ENCODE measurements around the gene PRDM16.

Gene PRDM16

DNA sequence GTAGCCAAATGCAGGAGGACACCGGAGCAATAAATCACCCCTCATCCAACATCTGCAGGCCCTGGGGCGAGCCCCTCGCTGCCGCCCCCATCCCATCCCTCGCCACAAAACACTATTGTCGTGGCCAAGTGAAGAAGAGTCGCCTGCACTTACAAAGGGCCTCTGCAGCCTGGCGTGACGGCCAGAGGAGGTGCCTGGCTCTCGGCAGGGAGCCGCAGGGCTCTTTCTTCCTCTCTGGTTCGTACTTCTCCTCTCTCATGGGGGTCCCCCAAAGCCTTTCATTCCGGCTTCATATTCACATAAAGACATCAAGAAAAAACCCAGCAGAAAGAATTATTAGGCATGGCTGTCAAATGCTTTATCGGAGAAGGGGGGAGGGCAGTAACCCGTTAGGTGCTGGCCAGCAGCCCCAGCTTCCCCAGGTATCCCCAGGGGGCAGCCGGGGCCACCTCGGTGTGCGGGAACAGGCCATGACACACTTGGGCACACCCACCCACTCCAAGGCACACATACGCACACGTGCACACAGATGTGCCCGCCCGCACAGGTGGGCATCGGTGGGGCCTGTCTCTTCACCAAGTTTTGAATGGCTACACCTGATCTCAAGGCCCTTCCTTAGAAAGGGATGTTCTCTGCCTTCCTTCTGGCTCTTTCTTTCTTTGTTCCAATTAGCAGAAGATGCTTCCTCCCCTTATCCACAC, 149.1 kb downstream of the PRDM16 start:
- DNase-seq (ENCODE audit: low read depth in 2 of 2): no peak
- TF ChIP-seq, protein P1, sequence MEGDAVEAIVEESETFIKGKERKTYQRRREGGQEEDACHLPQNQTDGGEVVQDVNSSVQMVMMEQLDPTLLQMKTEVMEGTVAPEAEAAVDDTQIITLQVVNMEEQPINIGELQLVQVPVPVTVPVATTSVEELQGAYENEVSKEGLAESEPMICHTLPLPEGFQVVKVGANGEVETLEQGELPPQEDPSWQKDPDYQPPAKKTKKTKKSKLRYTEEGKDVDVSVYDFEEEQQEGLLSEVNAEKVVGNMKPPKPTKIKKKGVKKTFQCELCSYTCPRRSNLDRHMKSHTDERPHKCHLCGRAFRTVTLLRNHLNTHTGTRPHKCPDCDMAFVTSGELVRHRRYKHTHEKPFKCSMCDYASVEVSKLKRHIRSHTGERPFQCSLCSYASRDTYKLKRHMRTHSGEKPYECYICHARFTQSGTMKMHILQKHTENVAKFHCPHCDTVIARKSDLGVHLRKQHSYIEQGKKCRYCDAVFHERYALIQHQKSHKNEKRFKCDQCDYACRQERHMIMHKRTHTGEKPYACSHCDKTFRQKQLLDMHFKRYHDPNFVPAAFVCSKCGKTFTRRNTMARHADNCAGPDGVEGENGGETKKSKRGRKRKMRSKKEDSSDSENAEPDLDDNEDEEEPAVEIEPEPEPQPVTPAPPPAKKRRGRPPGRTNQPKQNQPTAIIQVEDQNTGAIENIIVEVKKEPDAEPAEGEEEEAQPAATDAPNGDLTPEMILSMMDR (IDR thresholded peaks at IDR 0.05; ENCODE audit: low read depth, low read length): no peak
- no peak overlapping the region for H3K4me3 ChIP-seq (replicated peaks in 1 of 2; ENCODE audit: low read depth in 2 of 2, low read length in 2 of 2)

DNA sequence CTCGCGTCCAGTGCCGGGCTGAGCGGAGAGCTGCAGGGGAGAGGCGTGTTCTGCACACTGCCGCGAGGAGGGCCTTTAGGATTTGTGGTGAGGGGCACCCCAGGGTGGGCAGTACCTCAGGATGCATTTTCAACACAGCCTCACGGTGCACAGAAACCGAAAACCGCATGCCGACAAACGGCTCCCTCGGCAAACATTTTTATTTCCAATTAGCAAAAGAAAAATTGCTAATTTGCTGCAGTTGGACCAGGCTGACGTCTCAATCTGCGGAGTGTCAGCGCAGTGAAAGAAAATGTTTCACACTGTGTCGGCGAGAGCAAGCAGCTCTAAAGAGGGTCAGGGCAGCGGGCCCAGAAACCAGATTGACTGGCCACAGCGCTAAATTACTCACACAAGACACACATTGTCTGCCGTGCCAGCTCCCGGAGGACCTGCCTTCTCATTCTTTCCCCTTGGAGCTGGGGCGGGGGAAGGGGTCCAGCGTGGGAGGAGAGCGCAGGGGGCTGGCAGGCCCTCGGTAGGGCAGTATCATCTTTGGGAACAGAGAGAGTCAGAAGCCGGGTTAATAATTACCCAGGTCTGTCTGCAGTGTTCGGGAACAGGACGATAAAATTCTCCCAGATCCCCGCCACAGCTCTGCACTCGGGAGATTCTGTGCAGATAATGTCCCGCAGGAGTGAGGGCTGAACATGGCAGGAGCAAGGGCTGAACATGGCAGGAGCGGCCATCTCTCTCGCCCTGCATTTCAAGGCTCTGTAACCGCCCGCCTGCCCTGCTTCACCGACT, 150.2 kb downstream of the PRDM16 start:
- DNase-seq (ENCODE audit: low read depth in 2 of 2): peak; percentile 6 to 50
- no peak overlapping the region for H3K4me3 ChIP-seq (replicated peaks in 1 of 2; ENCODE audit: low read depth in 2 of 2, low read length in 2 of 2)
- TF ChIP-seq, protein P1 (IDR thresholded peaks at IDR 0.05; ENCODE audit: low read depth, low read length): no peak

DNA sequence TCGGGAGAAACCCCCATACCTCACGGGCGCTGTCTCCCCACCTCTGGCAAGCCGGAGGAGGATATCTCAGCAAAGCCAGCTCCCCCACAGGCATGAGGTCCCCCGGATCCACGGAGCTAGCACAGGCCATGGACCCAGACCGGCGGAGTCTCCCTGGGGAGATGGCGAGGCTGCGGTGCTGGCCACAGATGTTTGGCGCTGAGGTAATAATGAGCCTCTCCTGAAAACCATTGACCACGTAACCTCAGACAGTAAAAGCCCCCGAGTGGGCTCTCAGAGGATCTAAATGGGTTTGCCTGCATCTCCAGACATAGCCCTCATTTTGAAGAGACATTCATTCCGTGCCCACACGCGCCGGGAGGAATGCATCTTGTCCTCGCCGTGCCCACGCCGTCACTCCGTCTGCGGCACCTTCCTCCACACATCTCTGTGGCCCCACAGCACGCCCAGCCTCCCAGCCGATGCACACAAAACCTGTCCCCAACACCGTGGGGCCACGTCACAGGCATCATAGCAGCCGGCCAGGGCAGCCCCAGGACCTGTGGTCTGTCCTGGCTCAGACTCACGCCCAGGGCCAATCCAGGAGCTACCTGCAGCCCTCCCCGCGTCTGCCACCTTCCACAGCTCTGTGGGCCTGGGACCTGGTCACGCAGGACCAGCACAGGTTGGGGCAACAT, 150.9 kb downstream of the PRDM16 start:
- TF ChIP-seq, protein P1 (IDR thresholded peaks at IDR 0.05; ENCODE audit: low read depth, low read length): no peak
- no peak for DNase-seq (ENCODE audit: low read depth in 2 of 2)
- no peak overlapping the region for H3K4me3 ChIP-seq (replicated peaks in 1 of 2; ENCODE audit: low read depth in 2 of 2, low read length in 2 of 2)

DNA sequence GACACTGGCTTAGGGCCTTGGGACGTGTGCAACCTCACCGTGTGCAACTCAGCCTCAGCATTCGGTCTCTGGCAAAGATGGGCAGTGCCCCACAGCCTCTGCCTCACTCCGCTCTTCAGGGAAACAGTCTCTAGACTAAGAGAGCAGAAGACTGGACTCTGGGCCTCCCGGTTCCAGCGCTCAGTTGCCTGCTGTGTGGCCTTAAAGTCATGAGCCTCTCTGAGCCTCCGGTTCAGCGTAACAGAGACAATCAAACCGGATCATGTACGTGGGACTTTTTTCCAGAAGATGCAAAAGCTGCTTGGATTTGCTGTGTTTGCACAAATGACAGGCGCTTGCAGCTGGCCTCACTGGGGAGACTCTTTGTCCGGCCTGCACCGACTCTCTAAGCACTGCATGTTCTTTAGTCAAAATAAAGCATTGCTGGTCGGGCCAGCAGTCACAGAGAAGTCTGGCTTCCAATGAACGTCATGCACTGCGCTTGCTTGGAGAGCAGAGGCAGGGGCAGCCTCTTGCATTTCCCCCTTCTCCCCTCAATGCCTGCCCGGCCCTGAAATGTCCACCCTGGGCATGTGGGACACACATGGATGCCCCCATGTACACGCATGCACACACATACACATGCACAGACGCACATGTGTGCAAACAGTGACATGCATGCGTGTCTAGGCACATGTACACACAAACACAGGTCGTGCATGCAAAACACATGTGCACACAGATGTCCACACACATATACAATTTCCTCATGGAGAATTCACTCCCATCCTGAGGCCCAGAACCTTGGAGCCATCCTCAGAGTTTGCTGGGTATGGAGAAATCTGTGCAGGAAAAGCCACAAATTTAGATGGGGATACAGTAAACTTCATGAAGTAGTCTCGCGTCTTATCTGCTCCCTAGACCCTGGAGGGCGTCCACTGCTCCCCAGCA, 152.4 kb downstream of the PRDM16 start:
- DNase-seq (ENCODE audit: low read depth in 2 of 2): no peak
- TF ChIP-seq, protein P1 (IDR thresholded peaks at IDR 0.05; ENCODE audit: low read depth, low read length): no peak
- no peak overlapping the region for H3K4me3 ChIP-seq (replicated peaks in 1 of 2; ENCODE audit: low read depth in 2 of 2, low read length in 2 of 2)

DNA sequence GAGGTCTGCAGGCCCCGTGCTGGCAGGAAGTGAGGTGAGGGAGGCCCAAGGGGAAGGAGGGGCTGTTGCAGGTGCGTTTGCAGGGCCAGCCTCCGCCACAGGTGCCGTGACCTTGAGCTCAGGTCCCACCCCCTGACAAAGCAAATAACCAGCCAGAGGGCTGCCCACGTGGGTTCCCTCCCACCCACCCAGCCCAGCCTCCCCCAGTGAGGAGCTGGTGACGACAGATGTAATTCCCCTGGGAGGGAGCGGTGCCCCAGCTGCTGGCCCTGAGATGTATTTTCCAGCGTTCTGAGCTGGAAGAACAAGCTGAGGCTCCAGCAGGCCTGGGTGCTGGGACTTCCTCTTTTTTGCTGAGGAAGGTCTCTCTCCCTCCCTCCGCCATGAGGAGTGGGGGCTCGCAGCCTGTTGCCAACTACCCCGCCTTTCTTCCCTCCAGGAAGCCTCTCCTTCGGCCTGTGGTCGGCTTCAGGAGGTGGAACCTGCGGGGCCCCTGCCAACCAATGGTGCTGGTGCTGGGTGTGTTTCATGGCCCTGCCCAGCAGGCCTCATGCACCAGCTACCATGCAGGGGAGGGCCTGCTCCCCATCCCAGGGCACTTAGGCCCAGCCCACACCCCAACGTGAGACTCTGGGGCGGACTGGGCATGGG, 153.2 kb downstream of the PRDM16 start:
- no peak for DNase-seq (ENCODE audit: low read depth in 2 of 2)
- TF ChIP-seq, protein P1 (IDR thresholded peaks at IDR 0.05; ENCODE audit: low read depth, low read length): no peak
- no peak overlapping the region for H3K4me3 ChIP-seq (replicated peaks in 1 of 2; ENCODE audit: low read depth in 2 of 2, low read length in 2 of 2)

DNA sequence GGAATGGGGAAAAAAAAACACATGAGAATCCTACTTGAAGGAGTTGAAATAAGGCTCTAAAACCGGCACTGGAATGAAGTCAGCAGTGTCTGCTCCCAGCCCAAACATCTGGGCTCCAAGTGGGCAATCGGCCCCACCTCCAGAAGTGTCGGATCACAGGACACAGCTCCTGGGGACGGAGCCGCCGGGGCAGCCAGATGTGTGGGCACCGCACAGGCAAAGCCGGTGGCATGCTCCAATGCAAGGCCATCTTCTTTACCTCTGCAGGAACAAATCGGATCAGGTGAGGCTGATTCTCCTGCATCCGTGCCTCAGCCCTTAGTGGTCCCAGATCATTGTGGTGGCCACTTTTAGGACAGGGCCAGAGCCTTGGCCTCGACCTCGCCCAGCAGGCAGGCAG, 156.7 kb downstream of the PRDM16 start:
- TF ChIP-seq, protein P1 (IDR thresholded peaks at IDR 0.05; ENCODE audit: low read depth, low read length): no peak
- DNase-seq (ENCODE audit: low read depth in 2 of 2): no peak
- no peak overlapping the region for H3K4me3 ChIP-seq (replicated peaks in 1 of 2; ENCODE audit: low read depth in 2 of 2, low read length in 2 of 2)

All from cardiac fibroblast (primary cell).